Uterus (tissue), 2 donors: ENCODE results near the gene SLC44A5.

ENCODE experiments used
- POLR2A ChIP-seq, 2 donors: fragments of 450-650 bp; IDR thresholded peaks; one replicate each; pipeline ENCODE4 v1.6.1; 2016; ENCODE audit warnings: antibody characterized with exemption in 2 of 2, mild to moderate bottlenecking in 1 of 2, moderate library complexity in 1 of 2
- TF ChIP-seq, protein P1 (sequence below), 4 experiments: fragments of 200-600 bp in 2 of 4; fragments of 450-650 bp in 2 of 4; sonication (generic) in 2 of 4; IDR thresholded peaks; one replicate each; pipeline ENCODE4 v1.5.1; 2016 to 2019; ENCODE audit warnings: antibody characterized with exemption in 4 of 4, mild to moderate bottlenecking in 2 of 4, moderate library complexity in 1 of 4

DNA sequence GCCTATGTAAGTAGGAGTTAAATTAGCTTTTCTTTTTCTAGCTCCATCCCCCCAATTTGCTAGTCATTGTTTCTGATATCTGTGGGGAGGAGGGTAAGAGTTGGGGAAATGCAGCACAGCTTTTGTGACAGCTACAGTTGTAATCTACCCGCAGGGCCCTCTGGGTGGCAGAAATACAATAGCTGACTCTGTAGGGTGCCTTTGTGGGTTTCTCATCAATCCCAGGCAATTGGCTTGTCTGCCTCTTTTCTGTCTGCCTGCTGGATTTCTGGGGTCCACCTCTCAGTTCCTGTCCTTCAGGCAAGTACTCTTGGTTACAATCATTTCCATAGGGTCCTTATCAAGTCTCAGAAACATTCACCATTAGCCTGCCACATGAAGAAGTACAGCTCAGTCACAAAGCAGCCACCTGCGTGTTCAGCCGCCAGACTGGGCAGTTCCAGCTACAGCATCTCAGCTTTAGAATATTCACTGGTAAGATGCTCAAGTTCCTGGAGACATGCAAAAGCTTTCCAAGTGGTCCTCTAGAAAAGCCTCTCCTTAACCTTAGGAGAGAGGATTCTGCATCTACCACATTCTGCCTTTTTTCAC, 19.2 kb upstream of the SLC44A5 start:
- no peak for TF ChIP-seq POLR2A (IDR thresholded peaks at IDR 0.05)
- TF ChIP-seq, protein P1, sequence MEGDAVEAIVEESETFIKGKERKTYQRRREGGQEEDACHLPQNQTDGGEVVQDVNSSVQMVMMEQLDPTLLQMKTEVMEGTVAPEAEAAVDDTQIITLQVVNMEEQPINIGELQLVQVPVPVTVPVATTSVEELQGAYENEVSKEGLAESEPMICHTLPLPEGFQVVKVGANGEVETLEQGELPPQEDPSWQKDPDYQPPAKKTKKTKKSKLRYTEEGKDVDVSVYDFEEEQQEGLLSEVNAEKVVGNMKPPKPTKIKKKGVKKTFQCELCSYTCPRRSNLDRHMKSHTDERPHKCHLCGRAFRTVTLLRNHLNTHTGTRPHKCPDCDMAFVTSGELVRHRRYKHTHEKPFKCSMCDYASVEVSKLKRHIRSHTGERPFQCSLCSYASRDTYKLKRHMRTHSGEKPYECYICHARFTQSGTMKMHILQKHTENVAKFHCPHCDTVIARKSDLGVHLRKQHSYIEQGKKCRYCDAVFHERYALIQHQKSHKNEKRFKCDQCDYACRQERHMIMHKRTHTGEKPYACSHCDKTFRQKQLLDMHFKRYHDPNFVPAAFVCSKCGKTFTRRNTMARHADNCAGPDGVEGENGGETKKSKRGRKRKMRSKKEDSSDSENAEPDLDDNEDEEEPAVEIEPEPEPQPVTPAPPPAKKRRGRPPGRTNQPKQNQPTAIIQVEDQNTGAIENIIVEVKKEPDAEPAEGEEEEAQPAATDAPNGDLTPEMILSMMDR (IDR thresholded peaks at IDR 0.05) = no peak
